Measurements from ENCODE around the gene INIP. TPM values are rescaled to one million over a fixed set of nuclear protein-coding genes. Genes with fewer than 3 reads are reported as not detected.

INIP gene
- total and polyA plus RNA-seq, 9 donors, result 13.2 to 17.6 (median 15.1) TPM

GRCh38 chr9:112655668-112656067 is 62.2 kb downstream of the INIP start:
- H3K9me3 ChIP-seq (replicated peaks; ENCODE audit: control insufficient read depth, low read depth, low read length), result no peaks in the 10 kb centered on the region
- H3K27ac ChIP-seq (ENCODE audit: low read length), result no peak overlapping the region
- H3K36me3 ChIP-seq (ENCODE audit: control insufficient read depth, insufficient read depth, low read length), result peaks cover 5% of the 10 kb centered on the region
- 94% methylated on average over 2 of the region's 3 CpGs for WGBS (ENCODE audit: insufficient coverage)
- H3K4me1 ChIP-seq (ENCODE audit: control insufficient read depth, insufficient read depth, low read length), result no peaks in the 10 kb centered on the region
- no peak for DNase-seq
- H3K27me3 ChIP-seq (ENCODE audit: control insufficient read depth, insufficient read depth, low read length), result no peaks in the 10 kb centered on the region
- H3K4me3 ChIP-seq (ENCODE audit: low read length), result no peak overlapping the region

GRCh38 chr9:112654282-112654681 is 63.6 kb downstream of the INIP start:
- Histone ChIP-seq H3K4me1 (ENCODE audit: control insufficient read depth, insufficient read depth, low read length) (no peaks in the 10 kb centered on the region), H3K9me3 (replicated peaks; ENCODE audit: control insufficient read depth, low read depth, low read length) (peaks cover 2% of the 10 kb centered on the region), H3K4me3 (ENCODE audit: low read length) (no peak overlapping the region), H3K27ac (ENCODE audit: low read length) (no peak overlapping the region), H3K27me3 (ENCODE audit: control insufficient read depth, insufficient read depth, low read length) (no peaks in the 10 kb centered on the region), H3K36me3 (ENCODE audit: control insufficient read depth, insufficient read depth, low read length) (no peaks in the 10 kb centered on the region)
- no peak for DNase-seq
- WGBS (ENCODE audit: insufficient coverage), result 80% methylated on average over 3 of the region's 5 CpGs

GRCh38 chr9:112648624-112649023 is 69.3 kb downstream of the INIP start:
- Histone ChIP-seq H3K36me3 (ENCODE audit: control insufficient read depth, insufficient read depth, low read length) (no peaks in the 10 kb centered on the region), H3K4me3 (ENCODE audit: low read length) (no peak overlapping the region), H3K27me3 (ENCODE audit: control insufficient read depth, insufficient read depth, low read length) (no peaks in the 10 kb centered on the region), H3K4me1 (ENCODE audit: control insufficient read depth, insufficient read depth, low read length) (no peaks in the 10 kb centered on the region), H3K9me3 (replicated peaks; ENCODE audit: control insufficient read depth, low read depth, low read length) (peaks cover 11% of the 10 kb centered on the region), H3K27ac (ENCODE audit: low read length) (no peak overlapping the region)
- WGBS (ENCODE audit: insufficient coverage), result no CpG with 5 or more reads among the region's 1 CpG
- no peak for DNase-seq

- H3K27me3 ChIP-seq (ENCODE audit: control insufficient read depth, insufficient read depth, low read length), result no peaks in the 10 kb centered on the region
- no peak overlapping the region for H3K27ac ChIP-seq (ENCODE audit: low read length)
- no peaks in the 10 kb centered on the region for H3K36me3 ChIP-seq (ENCODE audit: control insufficient read depth, insufficient read depth, low read length)
- WGBS (ENCODE audit: insufficient coverage), result 100% methylated on average over 1 of the region's 3 CpGs
- no peak for DNase-seq
- H3K4me1 ChIP-seq (ENCODE audit: control insufficient read depth, insufficient read depth, low read length), result no peaks in the 10 kb centered on the region
- no peak overlapping the region for H3K4me3 ChIP-seq (ENCODE audit: low read length)
- H3K9me3 ChIP-seq (replicated peaks; ENCODE audit: control insufficient read depth, low read depth, low read length), result peaks cover 11% of the 10 kb centered on the region
These were observed 70.3 kb downstream of the INIP start for GRCh38 chr9:112647596-112647995.

DNA sequence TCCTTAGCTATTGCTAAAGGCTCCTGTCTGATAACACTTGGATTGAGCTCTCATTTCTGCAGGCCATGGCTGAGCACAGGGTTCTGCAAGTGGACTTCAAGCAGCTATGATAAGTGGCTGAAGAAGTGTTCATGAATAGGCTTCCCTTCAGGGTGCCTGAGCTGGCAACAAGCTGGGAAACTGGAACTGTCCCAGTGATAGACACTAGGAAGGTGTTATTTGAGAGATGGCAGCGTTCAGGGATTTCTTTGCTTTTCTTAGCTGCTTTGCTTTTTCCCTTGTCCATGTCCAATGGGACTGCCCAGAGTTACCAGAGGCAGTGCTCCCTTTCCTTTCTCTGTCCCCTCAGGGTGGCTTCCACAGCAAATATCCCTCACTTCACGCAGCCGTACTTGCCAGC is 75.8 kb downstream of the INIP start:
- H3K27ac ChIP-seq (ENCODE audit: low read length), result no peak overlapping the region
- peaks cover 8% of the 10 kb centered on the region for H3K9me3 ChIP-seq (replicated peaks; ENCODE audit: control insufficient read depth, low read depth, low read length)
- H3K27me3 ChIP-seq (ENCODE audit: control insufficient read depth, insufficient read depth, low read length), result no peaks in the 10 kb centered on the region
- no peaks in the 10 kb centered on the region for H3K4me1 ChIP-seq (ENCODE audit: control insufficient read depth, insufficient read depth, low read length)
- no CpG with 5 or more reads among the region's 3 CpGs for WGBS (ENCODE audit: insufficient coverage)
- H3K36me3 ChIP-seq (ENCODE audit: control insufficient read depth, insufficient read depth, low read length), result no peaks in the 10 kb centered on the region
- DNase-seq, result no peak
- no peak overlapping the region for H3K4me3 ChIP-seq (ENCODE audit: low read length)

- DNase-seq, result no peak
These were observed 77.6 kb downstream of the INIP start for GRCh38 chr9:112640311-112640710.

More at GRCh38 chr9:112640311-112640710, 77.6 kb downstream of the INIP start:
- 95% methylated on average over 2 of the region's 4 CpGs for WGBS (ENCODE audit: insufficient coverage)
- Histone ChIP-seq H3K36me3 (ENCODE audit: control insufficient read depth, insufficient read depth, low read length) (no peaks in the 10 kb centered on the region), H3K4me1 (ENCODE audit: control insufficient read depth, insufficient read depth, low read length) (no peaks in the 10 kb centered on the region), H3K27me3 (ENCODE audit: control insufficient read depth, insufficient read depth, low read length) (no peaks in the 10 kb centered on the region), H3K4me3 (ENCODE audit: low read length) (no peak overlapping the region), H3K9me3 (replicated peaks; ENCODE audit: control insufficient read depth, low read depth, low read length) (peaks cover 8% of the 10 kb centered on the region), H3K27ac (ENCODE audit: low read length) (no peak overlapping the region)

Other genes with a start within 250 kb of the INIP start
- gene KIAA1958, start 231.3 kb downstream of the INIP start, total RNA-seq, result 3.4 TPM
- gene KIAA1958, start 231.3 kb downstream of the INIP start, polyA plus RNA-seq (ENCODE audit: insufficient read depth in 1 of 8, insufficient read length in 8 of 8, low replicate concordance in 1 of 8), result 1 to 10 TPM; 2.1 to 4.9 (median 3.3) TPM
- gene SNX30, start 32.6 kb upstream of the INIP start, total RNA-seq, result 10.9 TPM
- 10 to 100 TPM in 4 of 8 donors, 1 to 10 TPM in 4; 7.0 to 10.9 (median 10.0) TPM for gene SNX30, start 32.6 kb upstream of the INIP start, polyA plus RNA-seq (ENCODE audit: insufficient read depth in 1 of 8, insufficient read length in 8 of 8, low replicate concordance in 1 of 8)
- 0.04 TPM for gene SLC46A2, start 172.8 kb upstream of the INIP start, total RNA-seq
- under 1 TPM in 5 of 8 donors, not detected in 3; 0.14 to 0.19 (median 0.15) TPM for gene SLC46A2, start 172.8 kb upstream of the INIP start, polyA plus RNA-seq (ENCODE audit: insufficient read depth in 1 of 8, insufficient read length in 8 of 8, low replicate concordance in 1 of 8)